ENCODE results near the gene KCNT2. TPM values are rescaled to one million over a fixed set of nuclear protein-coding genes. Genes with fewer than 3 reads are reported as not detected.
"Not testable (repeated sequence)": the region's sequence is repeated elsewhere in the genome, so short reads cannot be mapped to it uniquely, and the experiment has no call there.

The KCNT2 gene
- total and polyA plus RNA-seq, 2 donors (not counting 3 experiments of a cell fraction or from before 2014, with no cell fraction given), result 0.46 to 1.6 TPM

GRCh38 chr1:196640976-196641375 is 32.7 kb upstream of the KCNT2 start:
- dilution Hi-C loops (cut with MboI; ENCODE audit: extremely low pct_ligation_motif_present, low sequenced_read_pairs), result no loop called here
- Histone ChIP-seq H4K20me1 (replicated peaks; ENCODE audit: control insufficient read depth, extremely low read depth, insufficient read depth, low read length) (no peaks in the 10 kb centered on the region), H3K27ac (ENCODE audit: insufficient read depth, low read depth, low read length) (no peak overlapping the region), H3K4me2 (ENCODE audit: insufficient read depth, low read length) (no peak overlapping the region), H2AFZ (ENCODE audit: low read depth, low read length) (no peak overlapping the region), H3K9me1 (replicated peaks; ENCODE audit: control insufficient read depth, extremely low read depth, insufficient read depth, low read length) (no peaks in the 10 kb centered on the region), H3K9ac (replicated peaks; ENCODE audit: extremely low read depth, insufficient read depth, low read length) (no peak overlapping the region), H3K79me2 (ENCODE audit: control insufficient read depth, insufficient read depth, low read length) (no peaks in the 10 kb centered on the region), H3K36me3 (ENCODE audit: control insufficient read depth in 2 of 2, extremely low read depth in 1 of 2, insufficient read depth in 2 of 2, low read length in 2 of 2) (no peaks in the 10 kb centered on the region), H3K27me3 (ENCODE audit: control insufficient read depth in 2 of 2, insufficient read depth in 2 of 2, low read length in 2 of 2) (no peaks in the 10 kb centered on the region), H3K4me1 (ENCODE audit: control insufficient read depth, extremely low read depth, insufficient read depth, low read length) (no peaks in the 10 kb centered on the region), H3K9me3 (replicated peaks; ENCODE audit: control insufficient read depth, insufficient read depth, low read length) (no peaks in the 10 kb centered on the region), H3K4me3 (replicated peaks in 1 of 3; ENCODE audit: insufficient read depth in 1 of 3, low read depth in 1 of 3, low read length in 3 of 3) (no peak overlapping the region)
- ChIA-PET POLR2A (no interaction called here), CTCF (interaction anchor here (1.0 to 2.1 kb wide), 3 partner anchors 8 to 285 kb away, joined by 3 to 4 read pairs (median 3); partner anchors contain the start of gene CFH)
- intact Hi-C loops (cut with micrococcal nuclease), result no loop called here
- no peak for DNase-seq (ENCODE audit: low read depth, low spot score)
- no TSS peak for BruUV-seq (replicated peaks)
- FAIRE-seq, result no peak
- TF ChIP-seq MYC (IDR thresholded peaks at IDR 0.05; ENCODE audit: low read depth, low read length) (no peak), GATA2 (IDR thresholded peaks at IDR 0.05; ENCODE audit: insufficient read depth, insufficient read length, low read depth, low read length) (no peak), POLR2AphosphoS5 (IDR thresholded peaks at IDR 0.05; ENCODE audit: insufficient read depth, low read depth, low read length) (no peak), MAX (IDR thresholded peaks at IDR 0.05; ENCODE audit: insufficient read depth, insufficient read length) (no peak), POLR2A (IDR thresholded peaks at IDR 0.05; ENCODE audit: low read depth, low read length) (no peak), FOS (IDR thresholded peaks at IDR 0.05; ENCODE audit: borderline replicate concordance, insufficient read depth, low read length) (no peak), JUN (IDR thresholded peaks at IDR 0.05; ENCODE audit: borderline replicate concordance, insufficient read depth, insufficient read length, low read depth) (no peak), EZH2 (IDR thresholded peaks at IDR 0.05; ENCODE audit: borderline replicate concordance, low read depth, low read length, severe bottlenecking) (no peak)
- TF ChIP-seq, protein P1, sequence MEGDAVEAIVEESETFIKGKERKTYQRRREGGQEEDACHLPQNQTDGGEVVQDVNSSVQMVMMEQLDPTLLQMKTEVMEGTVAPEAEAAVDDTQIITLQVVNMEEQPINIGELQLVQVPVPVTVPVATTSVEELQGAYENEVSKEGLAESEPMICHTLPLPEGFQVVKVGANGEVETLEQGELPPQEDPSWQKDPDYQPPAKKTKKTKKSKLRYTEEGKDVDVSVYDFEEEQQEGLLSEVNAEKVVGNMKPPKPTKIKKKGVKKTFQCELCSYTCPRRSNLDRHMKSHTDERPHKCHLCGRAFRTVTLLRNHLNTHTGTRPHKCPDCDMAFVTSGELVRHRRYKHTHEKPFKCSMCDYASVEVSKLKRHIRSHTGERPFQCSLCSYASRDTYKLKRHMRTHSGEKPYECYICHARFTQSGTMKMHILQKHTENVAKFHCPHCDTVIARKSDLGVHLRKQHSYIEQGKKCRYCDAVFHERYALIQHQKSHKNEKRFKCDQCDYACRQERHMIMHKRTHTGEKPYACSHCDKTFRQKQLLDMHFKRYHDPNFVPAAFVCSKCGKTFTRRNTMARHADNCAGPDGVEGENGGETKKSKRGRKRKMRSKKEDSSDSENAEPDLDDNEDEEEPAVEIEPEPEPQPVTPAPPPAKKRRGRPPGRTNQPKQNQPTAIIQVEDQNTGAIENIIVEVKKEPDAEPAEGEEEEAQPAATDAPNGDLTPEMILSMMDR (IDR thresholded peaks at IDR 0.05; ENCODE audit: extremely low read depth in 1 of 2, insufficient read depth in 1 of 2, low read depth in 1 of 2, low read length in 2 of 2), result no peak

GRCh38 chr1:196639291-196639690 is 31.1 kb upstream of the KCNT2 start:
- POLR2A ChIA-PET; H3K4me2 ChIP-seq (ENCODE audit: insufficient read depth, low read length); H3K4me3 ChIP-seq (replicated peaks in 1 of 3; ENCODE audit: insufficient read depth in 1 of 3, low read depth in 1 of 3, low read length in 3 of 3); H3K4me1 ChIP-seq (ENCODE audit: control insufficient read depth, extremely low read depth, insufficient read depth, low read length); dilution Hi-C loops (cut with MboI; ENCODE audit: extremely low pct_ligation_motif_present, low sequenced_read_pairs); H4K20me1 ChIP-seq (replicated peaks; ENCODE audit: control insufficient read depth, extremely low read depth, insufficient read depth, low read length); DNase-seq (ENCODE audit: low read depth, low spot score); FAIRE-seq; H3K27me3 ChIP-seq (ENCODE audit: control insufficient read depth in 2 of 2, insufficient read depth in 2 of 2, low read length in 2 of 2); H2AFZ ChIP-seq (ENCODE audit: low read depth, low read length); H3K27ac ChIP-seq (ENCODE audit: insufficient read depth, low read depth, low read length); intact Hi-C loops (cut with micrococcal nuclease); H3K36me3 ChIP-seq (ENCODE audit: control insufficient read depth in 2 of 2, extremely low read depth in 1 of 2, insufficient read depth in 2 of 2, low read length in 2 of 2); H3K9ac ChIP-seq (replicated peaks; ENCODE audit: extremely low read depth, insufficient read depth, low read length); BruUV-seq (replicated peaks); H3K9me1 ChIP-seq (replicated peaks; ENCODE audit: control insufficient read depth, extremely low read depth, insufficient read depth, low read length); H3K9me3 ChIP-seq (replicated peaks; ENCODE audit: control insufficient read depth, insufficient read depth, low read length); H3K79me2 ChIP-seq (ENCODE audit: control insufficient read depth, insufficient read depth, low read length): not testable (repeated sequence)
- CTCF ChIA-PET, result interaction anchor here (2.1 kb wide), 1 partner anchor 284 kb away, joined by 4 read pairs; no protein-coding TSS in a partner anchor
